ENCODE data around the gene RAD21L1. TPM values are rescaled to one million over a fixed set of nuclear protein-coding genes. Genes with fewer than 3 reads are reported as not detected.

The RAD21L1 gene
- polyA plus RNA-seq, 3 donors = not detected

GRCh38 chr20:1178103-1178502 lies 47.7 kb upstream of the RAD21L1 start:
- H3K27me3 Mint-ChIP-seq (ENCODE audit: low read depth in 3 of 3) = peaks cover 6 to 12% (median 8%) of the 10 kb centered on the region in 3 donors
- TF ChIP-seq CTCF (IDR thresholded peaks at IDR 0.05) = no peak
- no CpG with 5 or more reads among the region's 3 CpGs for WGBS (ENCODE audit: insufficient coverage)

GRCh38 chr20:1178623-1179022 lies 47.2 kb upstream of the RAD21L1 start:
- Mint-ChIP-seq H3K36me3 (peaks cover 34% of the 10 kb centered on the region in 2 donors), H3K9me3 (peaks cover 0 to 2% (median 0%) of the 10 kb centered on the region in 7 donors), H3K27me3 (ENCODE audit: low read depth in 3 of 3) (peaks cover 12 to 17% (median 13%) of the 10 kb centered on the region in 3 donors), H3K27ac (no peak overlapping the region), H3K4me1 (peaks cover 7% of the 10 kb centered on the region), H3K4me3 (no peak overlapping the region)
- no peaks in the 10 kb centered on the region for H4K20me1 ChIP-seq (ENCODE audit: insufficient read depth, low read length)
- TF ChIP-seq CTCF (IDR thresholded peaks at IDR 0.05) = no peak
- intact Hi-C loops (cut with micrococcal nuclease) = no loop called here
- peaks cover 9% of the 10 kb centered on the region in 2 donors for H3K27me3 ChIP-seq (ENCODE audit: control insufficient read depth in 2 of 2, insufficient read depth in 2 of 2, low read length in 2 of 2)
- H3K4me3 ChIP-seq (replicated peaks in 1 of 3; ENCODE audit: low read depth in 2 of 3, low read length in 3 of 3) = no peak overlapping the region
- H3K4me1 ChIP-seq (ENCODE audit: control insufficient read depth in 1 of 2, insufficient read depth in 2 of 2, low read length in 2 of 2) = peaks cover 6 to 7% of the 10 kb centered on the region in 2 donors
- H3K27ac ChIP-seq (ENCODE audit: low read depth in 1 of 2, low read length in 2 of 2) = no peak overlapping the region
- H3K79me2 ChIP-seq (ENCODE audit: insufficient read depth, low read length) = no peaks in the 10 kb centered on the region
- peaks cover 7 to 30% of the 10 kb centered on the region in 2 donors for H3K36me3 ChIP-seq (replicated peaks in 1 of 2; ENCODE audit: control insufficient read depth in 1 of 2, insufficient read depth in 2 of 2, low read length in 2 of 2)
- H3K9me3 ChIP-seq (replicated peaks in 1 of 2; ENCODE audit: control insufficient read depth in 1 of 2, insufficient read depth in 1 of 2, low read length in 2 of 2) = no peaks in the 10 kb centered on the region
- H3K9ac ChIP-seq (ENCODE audit: insufficient read depth, low read length, poor library complexity, severe bottlenecking) = no peak overlapping the region
- DNase-seq = no peak
- no peak overlapping the region for H3K4me2 ChIP-seq (replicated peaks; ENCODE audit: extremely low read depth, low read length, poor library complexity, severe bottlenecking)
- 80% methylated on average over 1 of the region's 3 CpGs for WGBS (ENCODE audit: insufficient coverage)
- H2AFZ ChIP-seq (ENCODE audit: insufficient read depth, low read depth, low read length, poor library complexity, severe bottlenecking) = no peak overlapping the region

More at GRCh38 chr20:1178103-1178502, 47.7 kb upstream of the RAD21L1 start:
- Histone ChIP-seq H3K4me1 (ENCODE audit: control insufficient read depth in 1 of 2, insufficient read depth in 2 of 2, low read length in 2 of 2) (peaks cover 6 to 7% of the 10 kb centered on the region in 2 donors), H4K20me1 (ENCODE audit: insufficient read depth, low read length) (no peaks in the 10 kb centered on the region), H3K79me2 (ENCODE audit: insufficient read depth, low read length) (no peaks in the 10 kb centered on the region), H3K27ac (ENCODE audit: low read depth in 1 of 2, low read length in 2 of 2) (no peak overlapping the region), H3K4me3 (replicated peaks in 1 of 3; ENCODE audit: low read depth in 2 of 3, low read length in 3 of 3) (no peak overlapping the region), H3K4me2 (replicated peaks; ENCODE audit: extremely low read depth, low read length, poor library complexity, severe bottlenecking) (no peak overlapping the region), H2AFZ (ENCODE audit: insufficient read depth, low read depth, low read length, poor library complexity, severe bottlenecking) (no peak overlapping the region), H3K9ac (ENCODE audit: insufficient read depth, low read length, poor library complexity, severe bottlenecking) (no peak overlapping the region), H3K27me3 (ENCODE audit: control insufficient read depth in 2 of 2, insufficient read depth in 2 of 2, low read length in 2 of 2) (peaks cover 4% of the 10 kb centered on the region in 2 donors), H3K36me3 (replicated peaks in 1 of 2; ENCODE audit: control insufficient read depth in 1 of 2, insufficient read depth in 2 of 2, low read length in 2 of 2) (peaks cover 9 to 35% of the 10 kb centered on the region in 2 donors), H3K9me3 (replicated peaks in 1 of 2; ENCODE audit: control insufficient read depth in 1 of 2, insufficient read depth in 1 of 2, low read length in 2 of 2) (no peaks in the 10 kb centered on the region)
- intact Hi-C loops (cut with micrococcal nuclease) = no loop called here
- Mint-ChIP-seq H3K4me1 (peaks cover 7% of the 10 kb centered on the region), H3K27ac (no peak overlapping the region), H3K9me3 (peaks cover 0 to 2% (median 0%) of the 10 kb centered on the region in 7 donors), H3K4me3 (no peak overlapping the region), H3K36me3 (peaks cover 38 to 39% of the 10 kb centered on the region in 2 donors)
- DNase-seq = no peak
